A673 (cell line): ENCODE measurements around the gene SPTLC3.

Experiments used
- CTCF ChIP-seq: fragments of 300-800, 200-600 bp; sonication (generic); conservative IDR thresholded peaks from 2 replicates; pipeline ENCODE4 v1.5.1; 2017; ENCODE audit warnings: low read depth, mild to moderate bottlenecking, antibody characterized with exemption, low read length, moderate library complexity, mixed read lengths
- EZH2 ChIP-seq: fragments of 200-600 bp; sonication (generic); IDR thresholded peaks from 2 replicates; pipeline ENCODE4 v1.6.1; 2017; ENCODE audit warnings: borderline replicate concordance, low read depth, mild to moderate bottlenecking, mixed read lengths, antibody characterized with exemption, low read length; ENCODE audit not compliant: poor library complexity, severe bottlenecking

- TF ChIP-seq CTCF (no peak), EZH2 (no peak)
These were observed 12.6 kb downstream of the SPTLC3 start for GRCh38 chr20:13021205-13021970.
